ENCODE measurements around the gene MSL1. TPM values are rescaled to one million over a fixed set of nuclear protein-coding genes. Genes with fewer than 3 reads are reported as not detected.

Gene MSL1
- total RNA-seq: 100 to 1,000 TPM in 1 of 9 donors, 10 to 100 TPM in 8; 47.8 to 100 (median 68.2) TPM
- polyA plus RNA-seq: 100 to 1,000 TPM in 2 of 3 donors, 10 to 100 TPM in 1; 74.2 to 143 (median 128) TPM
- long read RNA-seq, donor 1, full-length matches to known transcripts: 16 of 16 reads
- long read RNA-seq, donor 1, partial matches to known transcripts: 0 of 16 reads
- long read RNA-seq, donor 1, other reads (novel, unspliced or antisense): 0 of 16 reads
- long read RNA-seq, donor 2, full-length matches to known transcripts: 19 of 28 reads
- long read RNA-seq, donor 2, partial matches to known transcripts: 9 of 28 reads
- long read RNA-seq, donor 2, other reads (novel, unspliced or antisense): 0 of 28 reads
- long read RNA-seq, donor 3, partial matches to known transcripts: 0 of 3 reads
- long read RNA-seq, donor 3, other reads (novel, unspliced or antisense): 0 of 3 reads
- long read RNA-seq, donor 4, transcript MSL1-203 (3 exons, 2,081 nt): major isoform, 5 of 11 reads
- long read RNA-seq, donor 4, partial matches to known transcripts: 3 of 11 reads
- long read RNA-seq, donor 4, other reads (novel, unspliced or antisense): 3 of 11 reads
- long read RNA-seq, donor 5, full-length matches to known transcripts: 15 of 26 reads
- long read RNA-seq, donor 5, partial matches to known transcripts: 2 of 26 reads
- long read RNA-seq, donor 5, other reads (novel, unspliced or antisense): 9 of 26 reads
- long read RNA-seq, donor 6, partial matches to known transcripts: 1 of 3 reads
- long read RNA-seq, donor 6, other reads (novel, unspliced or antisense): 2 of 3 reads
- long read RNA-seq, donor 7, transcript MSL1-203 (3 exons, 2,081 nt): major isoform, 11 of 11 reads
- long read RNA-seq, donor 7, partial matches to known transcripts: 0 of 11 reads
- long read RNA-seq, donor 7, other reads (novel, unspliced or antisense): 0 of 11 reads
- long read RNA-seq, donor 8, full-length matches to known transcripts: 19 of 19 reads
- long read RNA-seq, donor 8, partial matches to known transcripts: 0 of 19 reads
- long read RNA-seq, donor 8, other reads (novel, unspliced or antisense): 0 of 19 reads
- long read RNA-seq, donor 9, transcript MSL1-203 (3 exons, 2,081 nt): major isoform, 7 of 7 reads
- long read RNA-seq, donor 9, partial matches to known transcripts: 0 of 7 reads
- long read RNA-seq, donor 9, other reads (novel, unspliced or antisense): 0 of 7 reads
- long read RNA-seq, donor 10, transcript MSL1-203 (3 exons, 2,081 nt): major isoform, 11 of 11 reads
- long read RNA-seq, donor 10, partial matches to known transcripts: 0 of 11 reads
- long read RNA-seq, donor 10, other reads (novel, unspliced or antisense): 0 of 11 reads

GRCh38 chr17:40121181-40122135, at the start of gene MSL1:
TSS of gene MSL1 (plus strand) at chr17:40121971. CDS start at chr17:40122613, 642 bp downstream.
- Histone ChIP-seq H3K4me3 (peak within 1 kb of the TSS; percentile 70 to 99 (median 92)), H3K36me3 (replicated peaks in 1 of 2) (peaks cover 0 to 9% of the 10 kb centered on the region in 2 donors), H3K4me1 (replicated peaks in 1 of 2) (peaks cover 19 to 33% of the 10 kb centered on the region in 2 donors), H3K27me3 (no peaks in the 10 kb centered on the region), H3K9me3 (replicated peaks in 1 of 3) (no peaks in the 10 kb centered on the region), H3K27ac (peak within 1 kb of the TSS; percentile 76 to 97 (median 93))
- intact Hi-C loops (cut with DNase I): loop anchor here in 1 of 2 donors (5.0 kb wide), 1 partner anchor 46 kb away; no protein-coding TSS in a partner anchor
- TF ChIP-seq CTCF (IDR thresholded peaks at IDR 0.05): no peak
- peak in 1 of 2 donors; percentile 56 for TF ChIP-seq POLR2A (IDR thresholded peaks at IDR 0.05)
- 1 to 3% (median 1%) methylated on average over 33 to 82 of the region's 82 CpGs for WGBS, 4 donors
- DNase-seq: peak; percentile 85 to 92 (median 90)

- Histone ChIP-seq H3K27me3 (no peaks in the 10 kb centered on the region), H3K9me3 (replicated peaks in 1 of 3) (no peaks in the 10 kb centered on the region), H3K36me3 (replicated peaks in 1 of 2) (peaks cover 0 to 9% of the 10 kb centered on the region in 2 donors), H3K4me1 (replicated peaks in 1 of 2) (peaks cover 86 to 95% of the 10 kb centered on the region in 2 donors), H3K4me3 (peak overlapping the region in 1 of 4 donors; percentile 30), H3K27ac (peak overlapping the region; percentile 80 to 95 (median 90))
- intact Hi-C loops (cut with DNase I): loop anchor here in 1 of 2 donors (10.0 kb wide), 1 partner anchor 57 kb away; the partner anchor contains the start of gene CSF3
- TF ChIP-seq CTCF (IDR thresholded peaks at IDR 0.05) (no peak), POLR2A (IDR thresholded peaks at IDR 0.05) (peak in 1 of 2 donors; percentile 49)
- 5 to 26% (median 18%) methylated on average over 8 to 19 of the region's 19 CpGs for WGBS, 4 donors
- peak; percentile 81 to 97 (median 95) for DNase-seq
Observed at GRCh38 chr17:40072040-40072734, 49.6 kb upstream of the MSL1 start.

- Histone ChIP-seq H3K27ac (peak overlapping the region; percentile 80 to 95 (median 90)), H3K27me3 (no peaks in the 10 kb centered on the region), H3K4me3 (peak overlapping the region in 1 of 4 donors; percentile 30), H3K36me3 (replicated peaks in 1 of 2) (peaks cover 0 to 12% of the 10 kb centered on the region in 2 donors), H3K9me3 (replicated peaks in 1 of 3) (no peaks in the 10 kb centered on the region), H3K4me1 (replicated peaks in 1 of 2) (peaks cover 85 to 93% of the 10 kb centered on the region in 2 donors)
- peak in 3 of 7 donors; percentile 44 to 52 (median 52) for DNase-seq
- WGBS, 4 donors: 21 to 39% (median 30%) methylated on average over 6 to 8 of the region's 8 CpGs
- TF ChIP-seq POLR2A (IDR thresholded peaks at IDR 0.05) (no peak), CTCF (IDR thresholded peaks at IDR 0.05) (no peak)
- intact Hi-C loops (cut with DNase I): loop anchor here in 1 of 2 donors (10.0 kb wide), 1 partner anchor 58 kb away; the partner anchor contains the start of gene CSF3
Observed at GRCh38 chr17:40072735-40073346, 48.9 kb upstream of the MSL1 start.
